NOMO-1 treated with dmso at 0.1 percent for 144 hours (cell line): Measurements from ENCODE around the gene SLCO4A1.
"Not testable (repeated sequence)": the region's sequence is repeated elsewhere in the genome, so short reads cannot be mapped to it uniquely, and the experiment has no call there.

Source experiments
- DNase-seq: peaks from one replicate; lab custom pipeline; 2025; ENCODE audit not compliant: unreplicated experiment; lab: John Stamatoyannopoulos, UW

SLCO4A1 gene

DNA sequence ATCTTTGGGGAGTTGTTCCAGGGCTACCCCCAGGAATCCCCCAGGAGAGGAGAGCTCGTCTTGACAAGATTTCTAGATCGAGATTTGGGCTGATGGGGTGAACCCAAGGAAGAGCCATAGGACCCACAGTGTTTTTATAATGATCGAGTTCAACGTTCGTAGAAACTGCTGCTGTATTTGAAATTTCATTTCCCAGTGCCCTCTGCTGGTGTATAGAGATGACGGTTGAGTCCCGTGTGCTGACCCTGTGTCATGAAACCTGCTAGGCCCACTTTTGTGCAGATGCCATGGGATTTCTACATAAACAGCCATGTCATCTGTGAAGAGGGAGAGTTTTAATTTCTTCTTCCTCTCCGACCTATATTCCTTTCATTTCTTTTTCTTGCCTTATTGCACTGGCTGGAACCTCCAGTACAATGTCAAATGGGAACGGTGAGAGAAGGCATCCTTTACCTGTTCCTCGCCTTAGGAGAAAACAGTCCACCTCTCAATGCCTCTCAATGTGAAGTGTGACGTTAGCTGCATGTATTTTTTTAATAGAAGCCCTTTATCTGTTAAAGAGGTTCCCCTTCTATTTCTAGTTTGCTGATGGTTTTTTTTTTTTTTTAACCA lies 37.8 kb downstream of the SLCO4A1 start:
- no peak for DNase-seq

DNA sequence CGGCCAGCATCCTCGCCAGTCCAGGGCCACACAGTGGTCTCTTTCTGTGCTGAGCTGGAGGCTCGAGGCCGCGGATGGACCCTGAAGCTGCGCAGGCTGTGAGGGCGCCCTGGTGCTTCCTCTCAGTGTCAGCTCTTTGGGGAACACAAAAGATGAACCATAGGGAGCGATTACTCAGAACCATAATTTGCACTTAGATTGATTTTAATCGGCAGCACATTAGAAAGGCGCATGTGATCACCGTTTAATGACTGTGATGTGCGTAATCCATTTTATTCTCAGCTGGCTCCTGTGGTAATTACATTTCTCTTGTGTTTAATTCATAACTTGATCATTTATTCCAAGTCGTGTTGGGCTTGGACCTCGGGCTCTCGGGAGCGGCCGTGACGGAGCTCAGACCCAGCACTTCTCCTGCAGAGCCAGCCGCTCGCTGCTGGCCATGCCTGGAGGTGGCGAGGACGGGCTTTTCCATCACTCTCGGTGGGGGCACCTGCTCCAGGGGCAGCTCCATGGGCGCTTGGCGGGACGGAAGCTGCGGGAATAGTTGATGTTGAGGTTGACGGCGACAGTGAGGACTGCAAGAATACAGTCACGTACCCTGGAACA lies 40.7 kb downstream of the SLCO4A1 start:
- DNase-seq = no peak

DNA sequence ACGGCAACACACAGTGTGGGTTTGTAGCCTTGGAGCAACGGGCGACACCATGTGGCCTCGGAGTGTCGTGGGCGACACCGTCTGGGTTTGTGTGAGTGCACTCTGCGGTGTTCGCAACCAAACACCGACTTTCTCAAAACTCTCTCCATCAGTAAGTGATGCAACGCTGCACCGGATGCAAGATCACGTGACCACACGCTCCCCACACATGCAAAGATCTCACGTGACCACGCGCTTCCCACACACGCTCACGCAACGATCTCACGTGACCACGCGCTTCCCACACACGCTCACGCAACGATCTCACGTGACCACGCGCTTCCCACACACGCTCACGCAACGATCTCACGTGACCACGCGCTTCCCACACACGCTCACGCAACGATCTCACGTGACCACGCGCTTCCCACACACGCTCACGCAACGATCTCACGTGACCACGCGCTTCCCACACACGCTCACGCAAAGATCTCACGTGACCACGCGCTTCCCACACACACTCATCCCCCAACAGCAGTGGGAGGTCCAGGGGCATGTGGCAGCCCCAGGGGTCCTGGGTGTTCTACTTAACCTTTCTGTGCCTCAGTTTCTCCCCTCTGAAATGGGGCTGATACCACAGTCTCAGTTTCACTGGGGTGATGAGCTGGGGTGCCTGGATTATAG lies 41.5 kb downstream of the SLCO4A1 start:
- not testable (repeated sequence) for DNase-seq

DNA sequence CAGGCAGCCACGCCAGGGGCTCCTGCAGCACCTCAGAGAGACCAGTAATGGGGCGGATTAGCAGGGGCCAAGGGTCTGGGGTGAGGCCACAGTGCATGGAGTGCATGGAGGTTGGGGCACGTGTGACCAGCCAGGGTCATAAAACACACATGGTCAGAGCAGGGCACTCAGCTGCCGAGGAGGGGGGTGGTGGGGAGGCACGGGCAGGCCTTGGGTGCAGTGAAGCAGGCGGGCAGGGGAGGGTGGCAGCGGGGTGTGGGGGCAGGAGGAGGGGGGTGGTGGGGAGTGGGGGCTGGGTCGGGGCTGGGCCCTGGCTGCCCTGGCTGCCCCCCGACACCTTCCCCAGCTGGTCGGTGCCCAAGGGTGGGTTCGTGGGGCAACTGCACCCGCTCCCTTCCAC lies 42.7 kb downstream of the SLCO4A1 start:
- DNase-seq = no peak

DNA sequence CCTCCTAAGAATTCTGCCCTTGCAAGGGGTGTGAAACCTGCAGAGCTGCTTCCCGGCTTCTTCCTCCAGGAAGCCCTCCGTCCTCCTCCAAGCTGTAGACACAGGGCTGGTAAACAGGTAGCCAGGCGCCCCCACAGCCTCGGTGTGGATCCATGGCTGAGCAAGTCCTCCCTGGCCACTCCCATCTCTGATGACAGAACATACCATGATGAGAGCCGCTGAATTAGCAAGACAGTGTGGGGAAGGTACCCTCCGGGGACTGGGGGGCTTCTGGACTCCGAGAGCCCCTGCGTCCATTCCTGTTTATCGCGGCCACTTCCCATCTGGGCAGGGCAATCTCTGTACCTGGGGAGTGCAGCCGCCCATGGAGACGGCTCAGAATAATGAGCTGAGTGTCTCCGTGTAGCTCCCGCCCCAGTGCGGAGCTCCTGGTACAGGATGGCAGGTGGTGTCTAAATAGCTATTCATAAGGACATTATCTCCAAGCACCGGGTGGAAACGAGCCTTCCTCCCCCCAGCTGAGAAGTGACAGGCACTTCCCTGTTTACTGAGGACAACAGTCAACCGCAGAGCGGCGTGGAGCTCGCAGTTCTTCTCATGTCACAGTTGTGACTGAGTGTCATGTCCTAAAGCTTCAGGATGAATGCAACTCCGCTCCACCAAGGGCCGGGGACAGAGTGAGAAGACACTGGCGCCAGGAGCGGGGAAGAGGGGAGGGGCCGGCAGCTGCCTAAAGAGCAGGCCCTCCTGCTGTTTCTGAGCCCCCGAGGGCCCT lies 43.7 kb downstream of the SLCO4A1 start:
- peak; percentile 79 for DNase-seq

DNA sequence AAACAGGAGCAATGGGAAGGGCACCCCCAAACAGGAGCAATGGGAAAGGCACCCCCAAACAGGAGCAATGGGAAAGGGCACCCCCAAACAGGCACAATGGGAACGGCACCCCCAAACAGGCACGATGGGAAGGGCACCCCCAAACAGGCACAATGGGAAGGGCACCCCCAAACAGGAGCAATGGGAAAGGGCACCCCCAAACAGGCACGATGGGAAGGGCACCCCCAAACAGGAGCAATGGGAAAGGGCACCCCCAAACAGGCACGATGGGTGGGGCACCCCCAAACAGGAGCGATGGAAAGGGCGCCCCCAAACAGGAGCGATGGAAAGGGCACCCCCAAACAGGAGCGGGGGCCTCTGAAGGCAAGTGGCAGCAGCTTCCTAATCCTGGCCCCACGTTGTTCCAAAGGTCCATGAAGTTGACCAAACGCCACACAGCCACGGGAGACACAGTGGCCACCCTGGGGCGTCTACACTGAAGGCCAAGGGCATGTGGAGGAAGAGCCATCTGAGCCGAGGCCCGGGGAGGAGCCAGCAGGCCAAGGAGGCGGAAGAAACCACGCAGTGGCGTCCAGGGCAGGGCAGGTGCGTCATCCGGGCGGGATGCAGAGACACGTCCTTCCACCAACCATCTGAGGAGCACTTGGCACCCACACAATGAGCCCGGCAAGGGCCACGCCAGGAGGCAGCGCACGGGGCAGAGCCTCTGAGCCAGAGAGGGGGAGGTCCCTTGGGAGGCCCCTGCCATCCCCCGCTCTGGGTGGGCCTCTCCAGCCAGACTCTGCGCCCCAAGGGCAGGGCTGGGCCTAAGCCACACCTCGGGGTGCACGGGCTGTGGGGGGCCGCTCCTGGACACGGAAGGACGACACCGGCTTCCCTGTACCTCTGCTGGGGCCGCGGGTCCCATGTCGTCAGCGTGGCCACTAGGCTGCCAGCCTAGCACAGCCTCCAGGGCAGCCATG lies 44.8 kb downstream of the SLCO4A1 start:
- no peak for DNase-seq

DNA sequence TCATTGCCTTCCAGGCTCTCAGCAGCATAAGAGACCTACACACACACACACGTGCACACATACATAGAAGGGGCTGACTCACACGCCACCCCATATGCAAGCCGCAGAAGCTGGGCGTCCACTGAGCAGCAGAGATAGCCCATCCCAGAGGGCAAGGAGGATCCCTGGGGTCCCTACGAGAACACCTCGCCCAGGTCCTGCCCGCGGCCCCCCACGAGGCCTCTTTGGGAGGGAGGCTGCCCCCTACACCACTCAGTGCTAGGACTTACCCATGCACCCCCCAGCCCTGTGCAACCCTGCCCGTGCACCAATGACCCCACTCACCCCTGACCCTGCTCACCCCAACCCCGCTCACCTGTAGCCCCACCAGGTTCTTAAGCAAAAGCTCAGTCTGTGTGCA lies 45.8 kb downstream of the SLCO4A1 start:
- DNase-seq = no peak

DNA sequence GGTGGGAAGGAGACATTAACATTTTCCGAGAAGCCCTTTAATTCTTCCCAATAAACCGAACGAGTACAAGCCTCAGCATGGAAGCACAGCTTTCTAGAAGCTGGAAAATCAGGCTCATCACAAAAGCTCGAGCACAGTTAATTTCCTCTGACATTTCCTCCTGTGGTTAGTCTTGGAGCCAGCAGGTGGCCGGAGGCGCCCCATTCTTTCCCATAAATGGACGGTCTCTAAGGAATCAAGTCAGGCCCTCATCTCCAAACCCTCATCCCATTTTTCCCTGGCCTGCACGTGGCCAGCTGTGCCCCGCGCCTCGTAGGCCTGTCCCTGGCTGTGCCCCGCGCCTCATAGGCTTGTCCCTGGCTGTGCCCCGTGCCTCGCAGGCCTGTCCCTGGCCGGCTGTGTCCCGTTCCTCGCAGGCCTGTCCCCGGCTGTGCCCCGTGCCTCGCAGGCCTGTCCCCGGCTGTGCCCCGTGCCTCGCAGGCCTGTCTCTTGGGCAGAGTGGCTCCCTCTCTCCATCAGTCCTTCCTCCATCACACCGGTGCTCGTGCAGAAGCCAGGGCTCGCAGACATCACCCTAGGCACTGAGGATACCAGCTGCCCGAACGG lies 46.7 kb downstream of the SLCO4A1 start:
- no peak for DNase-seq

DNA sequence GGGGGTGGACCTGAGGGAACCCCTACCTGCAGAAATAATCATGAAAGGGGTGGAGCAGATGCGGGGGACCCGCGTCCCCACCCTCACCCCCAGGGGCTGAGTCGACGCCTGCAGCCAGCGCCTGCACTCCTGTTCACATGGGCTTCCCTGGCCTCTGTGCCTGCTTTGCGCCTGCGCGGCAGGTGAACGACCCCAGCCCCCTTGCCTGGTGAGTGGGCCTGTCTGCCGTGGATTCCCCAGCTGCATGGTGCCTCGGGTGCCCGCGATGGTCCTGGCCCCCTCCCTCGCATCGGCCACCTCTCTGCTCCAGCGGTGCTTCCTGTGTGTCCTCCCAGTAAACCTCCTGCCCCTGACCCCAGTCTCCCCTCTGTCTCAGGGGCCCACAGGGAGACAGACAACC lies 47.6 kb downstream of the SLCO4A1 start:
- no peak for DNase-seq

DNA sequence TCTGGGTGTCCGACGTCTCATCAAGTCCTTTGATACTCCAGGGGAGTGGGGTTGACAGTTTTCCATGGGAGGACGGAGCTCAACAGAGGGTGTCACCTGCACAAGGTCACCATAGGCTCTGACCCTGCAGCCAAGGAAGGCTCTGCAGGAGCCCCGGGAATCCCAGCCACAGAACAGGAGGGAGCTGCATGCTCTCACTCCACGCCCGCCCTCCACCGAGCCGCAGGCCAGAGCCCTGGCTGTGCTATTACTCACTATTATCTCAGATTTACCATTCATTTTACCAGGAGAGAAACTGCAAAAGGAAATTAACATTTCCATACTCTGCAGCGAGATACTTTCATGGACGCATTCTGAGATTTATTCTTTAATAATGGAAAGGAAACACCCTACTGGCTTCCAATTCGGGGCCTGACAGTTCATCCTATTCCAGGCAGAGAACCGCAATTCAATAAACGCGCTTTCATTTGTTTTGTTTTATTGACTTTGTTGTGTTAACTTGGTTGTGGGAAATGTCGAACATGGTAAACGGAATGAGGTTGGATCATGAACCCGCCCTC lies 48.0 kb downstream of the SLCO4A1 start:
- no peak for DNase-seq

DNA sequence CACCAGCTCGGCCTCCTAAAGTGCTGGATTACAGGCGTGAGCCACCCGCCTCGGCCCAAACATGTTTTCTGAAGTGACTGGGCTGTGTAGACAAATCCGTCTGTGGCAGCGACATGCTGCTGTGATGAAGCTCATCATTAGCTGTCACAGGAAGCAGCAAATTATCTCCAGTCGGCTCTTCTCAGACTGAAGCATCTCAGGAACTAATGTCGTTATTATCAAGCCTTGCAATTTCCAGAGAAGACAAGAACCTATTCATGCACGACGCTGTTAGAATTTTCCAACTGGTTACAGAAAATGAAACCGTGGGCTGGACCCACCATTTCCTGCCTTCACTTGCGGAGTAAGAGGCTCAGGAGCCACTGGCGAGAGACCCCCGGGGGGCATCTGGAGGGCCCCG lies 49.2 kb downstream of the SLCO4A1 start:
- DNase-seq = no peak

DNA sequence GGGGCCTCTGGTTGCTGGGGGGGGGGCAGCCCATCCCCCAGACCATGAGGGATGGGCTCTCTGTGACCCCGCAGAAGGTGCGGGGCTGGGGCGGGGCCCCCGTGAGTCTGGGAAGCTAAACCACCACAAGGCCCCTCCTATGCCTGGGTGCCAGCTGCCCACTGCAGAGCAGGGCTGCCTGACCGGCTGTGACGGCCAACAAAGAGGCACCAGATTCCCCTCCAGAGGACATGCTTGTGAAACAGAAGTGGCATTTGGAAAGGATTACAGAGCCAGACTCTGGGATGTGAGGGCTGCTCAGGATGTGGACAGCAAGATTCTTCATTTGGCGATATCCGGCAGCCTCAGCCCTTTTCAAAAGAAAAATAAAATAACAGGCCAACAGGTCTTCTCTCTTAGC lies 49.9 kb downstream of the SLCO4A1 start:
- no peak for DNase-seq

DNA sequence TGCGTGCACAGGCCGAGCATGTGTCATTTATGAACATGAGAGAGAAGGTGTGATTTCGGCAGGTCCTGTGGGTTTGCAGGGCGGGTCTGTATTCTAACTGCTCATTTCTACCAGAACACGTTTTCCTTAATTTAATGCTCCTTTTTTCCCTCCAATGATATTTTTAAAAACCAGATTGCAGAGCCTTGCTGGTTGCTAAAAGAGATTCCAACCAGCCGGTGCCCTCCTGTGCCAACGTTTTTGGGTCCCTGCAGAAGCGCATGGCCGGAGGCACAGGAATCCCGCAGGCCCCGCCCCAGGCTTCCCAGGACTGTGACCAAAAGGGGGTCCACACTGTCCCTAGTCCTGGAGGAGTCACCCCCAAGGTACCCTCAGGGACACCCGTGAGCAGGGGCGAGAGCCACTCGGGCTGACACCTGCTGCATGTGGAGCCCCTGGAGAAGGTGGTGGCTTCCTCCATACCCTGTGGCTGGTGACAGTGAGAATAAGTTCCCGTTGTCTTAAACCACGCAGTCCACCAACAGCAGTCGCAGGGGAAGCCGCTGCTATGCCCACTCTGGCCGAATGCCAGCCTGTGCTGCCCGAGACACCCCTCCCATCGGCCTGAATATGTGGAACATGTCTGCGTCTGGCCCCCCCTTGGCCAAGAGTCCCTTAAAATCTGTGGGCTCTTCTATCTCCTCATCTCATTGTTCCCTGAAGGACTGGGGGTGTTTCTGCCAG lies 50.7 kb downstream of the SLCO4A1 start:
- DNase-seq = no peak

DNA sequence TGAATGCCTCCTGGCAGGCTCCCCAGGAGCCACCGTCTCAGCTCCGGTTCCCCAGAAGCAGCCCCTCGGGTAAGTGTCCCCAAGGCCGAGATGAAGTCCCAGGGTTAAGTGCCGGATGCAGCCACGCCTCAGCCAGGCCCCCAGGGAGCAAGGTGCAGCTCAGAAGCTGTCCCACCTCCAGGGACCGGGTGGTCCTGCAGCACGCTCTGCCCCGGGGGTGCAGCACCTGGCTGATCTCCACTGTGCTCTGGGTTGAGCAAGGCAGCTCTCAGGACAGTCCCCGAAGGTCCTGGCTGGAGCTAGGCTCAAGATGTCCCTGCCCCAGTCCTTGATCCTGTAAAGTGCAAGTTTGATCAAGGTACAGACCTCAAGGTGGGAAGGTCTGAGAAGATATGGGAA lies 51.2 kb downstream of the SLCO4A1 start:
- no peak for DNase-seq

DNA sequence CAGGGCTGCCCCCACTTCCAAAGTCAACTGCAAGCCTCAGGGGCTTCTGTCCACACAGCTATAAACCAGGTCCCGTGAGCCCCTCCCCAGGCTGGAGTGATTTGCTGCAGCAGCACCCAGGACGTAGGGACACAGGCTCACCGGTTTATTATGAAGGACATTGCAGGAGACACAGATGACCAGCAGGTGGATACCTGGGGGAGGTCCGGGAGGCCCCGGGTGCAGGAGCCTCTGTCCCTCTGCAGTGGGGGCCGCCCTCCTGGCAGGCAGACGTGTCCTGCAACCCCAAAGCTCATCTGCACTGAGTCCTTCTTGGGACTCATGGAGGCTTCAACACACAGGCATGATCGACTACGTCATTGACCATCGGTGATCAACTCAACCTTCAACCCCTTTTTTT lies 51.8 kb downstream of the SLCO4A1 start:
- no peak for DNase-seq

DNA sequence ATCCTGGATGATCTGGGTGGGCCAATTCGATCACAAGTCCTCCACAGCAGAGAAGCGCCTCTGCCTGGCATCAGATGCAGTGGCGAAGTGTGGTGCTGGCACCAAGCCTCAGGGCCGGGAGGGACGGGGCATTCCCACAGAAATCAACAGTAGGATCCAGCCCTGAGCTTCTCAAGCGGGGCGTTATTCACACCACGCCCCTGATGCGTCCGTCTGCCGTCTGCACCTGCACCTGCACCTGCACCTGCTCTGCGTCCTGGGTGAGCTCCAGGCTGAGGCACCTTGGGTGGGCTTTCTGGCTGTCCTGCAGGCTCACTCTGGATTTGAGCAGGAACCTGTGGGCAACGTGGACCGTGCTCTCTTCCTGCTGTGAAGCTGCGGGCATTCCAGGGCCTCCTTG lies 52.6 kb downstream of the SLCO4A1 start:
- no peak for DNase-seq

DNA sequence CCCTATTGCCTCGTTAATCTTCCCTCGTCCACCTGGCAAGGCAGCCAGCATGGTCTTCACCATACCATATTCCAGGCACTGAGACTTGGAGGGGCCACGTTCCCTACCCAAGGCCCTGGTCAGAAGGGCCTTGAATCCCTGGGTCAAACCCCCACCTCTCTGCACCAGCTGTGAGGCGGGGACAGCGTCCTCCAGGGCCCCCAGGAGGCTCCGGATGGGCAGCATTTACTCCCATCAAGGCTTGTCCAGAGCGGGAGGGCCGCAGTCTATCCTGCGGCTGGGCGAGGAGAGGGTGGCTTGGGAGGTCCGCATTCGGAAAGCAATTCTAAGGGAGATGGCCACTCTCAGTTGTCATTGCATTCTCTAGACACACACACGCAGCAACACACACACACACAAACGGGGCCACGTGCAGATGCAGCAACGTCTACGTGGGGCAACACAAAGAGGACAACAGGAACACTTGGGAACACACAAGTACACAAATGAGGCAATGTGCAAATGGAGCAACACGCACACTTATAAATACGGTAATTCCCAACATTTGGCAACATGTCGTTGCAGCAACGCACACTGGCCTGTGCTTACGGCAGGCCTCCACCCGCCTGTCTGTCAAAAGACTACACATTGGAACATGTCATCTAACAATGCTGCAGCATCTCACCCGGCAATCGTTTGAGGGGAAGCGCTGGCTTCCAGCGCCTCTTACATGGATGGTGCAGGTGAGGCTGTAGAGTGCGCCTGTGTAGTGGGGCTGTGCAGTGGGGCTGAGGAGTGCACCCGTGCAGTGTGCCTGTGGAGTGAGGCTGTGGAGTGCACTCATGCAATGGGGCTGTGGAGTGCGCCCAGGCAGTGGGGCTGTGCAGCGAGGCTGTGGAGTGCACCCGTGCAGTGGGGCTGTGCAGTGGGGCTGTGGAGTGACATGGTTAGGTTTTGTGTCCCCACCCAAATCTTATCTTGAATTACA lies 53.4 kb downstream of the SLCO4A1 start:
- DNase-seq = no peak

DNA sequence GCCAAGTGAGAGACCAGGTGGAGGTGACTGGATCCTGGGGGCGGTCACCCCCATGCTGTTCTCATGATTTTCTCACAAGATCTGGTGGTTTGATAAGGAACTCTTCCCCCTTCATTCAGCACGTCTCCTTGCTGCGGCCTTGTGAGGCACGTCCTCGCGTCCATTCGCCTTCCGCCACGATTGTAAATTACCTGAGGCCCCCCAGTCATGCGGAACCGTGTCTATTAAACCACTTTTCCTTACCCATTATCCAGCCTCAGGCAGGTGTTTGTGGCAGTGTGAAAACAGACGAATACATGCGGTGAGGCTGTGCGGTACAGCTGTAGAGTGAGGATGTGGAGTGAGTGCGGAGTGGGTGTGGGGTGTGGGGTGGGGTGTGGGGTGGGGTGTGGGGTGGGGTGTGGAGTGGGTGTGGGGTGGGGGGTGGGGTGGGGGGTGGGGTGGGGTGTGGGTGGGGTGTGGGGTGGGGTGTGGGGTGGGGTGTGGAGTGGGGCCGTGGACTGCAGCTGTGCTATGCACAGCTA lies 54.2 kb downstream of the SLCO4A1 start:
- no peak for DNase-seq
